HepG2 (cell line): ENCODE measurements around the gene AGER. TPM values are rescaled to one million over a fixed set of nuclear protein-coding genes. Genes with fewer than 3 reads are reported as not detected.

Experiments
- ARID5B ChIP-seq: IDR thresholded peaks from 2 replicates; pipeline ENCODE4 v1.4.0; 2020; ENCODE audit warnings: mild to moderate bottlenecking, missing genetic modification reagents
- ARNT ChIP-seq: fragments of 450-650 bp; IDR thresholded peaks from 2 replicates; pipeline ENCODE4 v1.6.1; 2017
- CBFB ChIP-seq: sonication (generic); formaldehyde crosslinking; IDR thresholded peaks from 2 replicates; pipeline ENCODE4 v1.4.0; 2020; ENCODE audit warnings: missing genetic modification reagents
- DR1 ChIP-seq: sonication (generic); formaldehyde crosslinking; IDR thresholded peaks from 2 replicates; pipeline ENCODE4 v1.8.0; 2021; ENCODE audit warnings: mild to moderate bottlenecking, missing genetic modification reagents, inconsistent platforms
- NFE2L2 ChIP-seq: fragments of 150-350 bp; IDR thresholded peaks from 2 replicates; pipeline ENCODE4 v1.6.1; 2014; ENCODE audit warnings: low read length
- NR2F2 ChIP-seq: IDR thresholded peaks from 2 replicates; pipeline ENCODE4 v1.6.1; 2012; ENCODE audit warnings: low read depth, inconsistent platforms, borderline replicate concordance
- ONECUT2 ChIP-seq: sonication (generic); formaldehyde crosslinking; IDR thresholded peaks from 2 replicates; pipeline ENCODE4 v1.4.0; 2020; ENCODE audit warnings: missing genetic modification reagents
- REL ChIP-seq: sonication (generic); formaldehyde crosslinking; conservative IDR thresholded peaks from 2 replicates; pipeline ENCODE4 v1.8.0; 2022; ENCODE audit warnings: mild to moderate bottlenecking, missing genetic modification reagents, moderate library complexity
- RXRB ChIP-seq: IDR thresholded peaks from 2 replicates; pipeline ENCODE4 v1.6.1; 2016; ENCODE audit warnings: borderline replicate concordance, missing genetic modification reagents, missing compliant biosample characterization
- TERF1 ChIP-seq: sonication (generic); formaldehyde crosslinking; IDR thresholded peaks from 2 replicates; pipeline ENCODE4 v1.8.0; 2022; ENCODE audit warnings: mild to moderate bottlenecking, missing genetic modification reagents, moderate library complexity
- ZBTB4 ChIP-seq: sonication (generic); formaldehyde crosslinking; IDR thresholded peaks from 2 replicates; pipeline ENCODE4 v1.4.0; 2020; ENCODE audit warnings: missing genetic modification reagents, mild to moderate bottlenecking, borderline replicate concordance
- ZBTB7B ChIP-seq: sonication (generic); formaldehyde crosslinking; IDR thresholded peaks from 2 replicates; pipeline ENCODE4 v1.4.0; 2020; ENCODE audit warnings: missing genetic modification reagents
- ZFP90 ChIP-seq: sonication (generic); formaldehyde crosslinking; IDR thresholded peaks from 2 replicates; pipeline ENCODE4 v1.8.0; 2022; ENCODE audit warnings: missing genetic modification reagents, mild to moderate bottlenecking, inconsistent platforms, borderline replicate concordance
- ZNF143 ChIP-seq: sonication (generic); formaldehyde crosslinking; IDR thresholded peaks from 2 replicates; pipeline ENCODE4 v1.4.0; 2020; ENCODE audit warnings: missing genetic modification reagents
- ZNF180 ChIP-seq: sonication (generic); formaldehyde crosslinking; IDR thresholded peaks from 2 replicates; pipeline ENCODE4 v1.4.0; 2020; ENCODE audit warnings: low read depth, missing genetic modification reagents, borderline replicate concordance
- ZNF205 ChIP-seq: IDR thresholded peaks from 2 replicates; pipeline ENCODE4 v1.6.1; 2018; ENCODE audit warnings: missing biosample characterization, missing genetic modification reagents
- ZNF512 ChIP-seq: sonication (generic); formaldehyde crosslinking; IDR thresholded peaks from 2 replicates; pipeline ENCODE4 v1.4.0; 2020; ENCODE audit warnings: mild to moderate bottlenecking, missing genetic modification reagents
- ZNF530 ChIP-seq: sonication (generic); formaldehyde crosslinking; IDR thresholded peaks from 2 replicates; pipeline ENCODE4 v1.5.0; 2020; ENCODE audit warnings: low read depth, mild to moderate bottlenecking, missing genetic modification reagents
- ZNF670 ChIP-seq: sonication (generic); formaldehyde crosslinking; IDR thresholded peaks from 2 replicates; pipeline ENCODE4 v1.8.0; 2022; ENCODE audit warnings: mild to moderate bottlenecking, missing genetic modification reagents, borderline replicate concordance
- polyA plus RNA-seq, 8 experiments: library from polyadenylated mRNA; depleted of rRNA in 3 of 8; stranded (reverse) in 7 of 8; unstranded in 1 of 8; fragments of >200 nt; fragmentation: Illumina TruSeq in 4 of 8; extraction: Trizol in 4 of 8; gene quantifications; 2 replicates each; pipeline versions ENCODE4 v1.2.1 to v1.2.3, GENCODE V29; 2011 to 2016; ENCODE audit warnings: low read depth in 4 of 8, missing spikeins in 1 of 8, mixed read lengths in 1 of 8; ENCODE audit not compliant: insufficient read depth in 1 of 8
- total RNA-seq, 5 experiments: library from RNA; depleted of rRNA; stranded (reverse); fragments of >200 nt; fragmentation: Illumina TruSeq; extraction: Trizol; gene quantifications; 2 replicates each; pipeline ENCODE4 v1.2.3, GENCODE V29; 2016; ENCODE audit warnings: low read depth in 1 of 5

The AGER gene
- total and polyA plus RNA-seq, 2 of the 13 experiments (the other 11 are each of a cell fraction or from before 2014, with no cell fraction given): 1.9 to 5.1 TPM

- TF ChIP-seq ZBTB4 (CRISPR knock-in tag) (no peak), DR1 (no peak; the same call in 1 of the 2 replicates), REL (CRISPR knock-in tag) (no peak), NR2F2 (no peak), ZNF530 (CRISPR knock-in tag) (no peak), ZNF512 (no peak), ZNF205 (CRISPR knock-in tag) (0 out of 2 replicates have a peak, but pooled peaks have one; percentile 17), ZBTB7B (CRISPR knock-in tag) (no peak), ZNF670 (CRISPR knock-in tag) (no peak), ONECUT2 (CRISPR knock-in tag) (no peak), ZNF180 (CRISPR knock-in tag) (no peak), ARNT (no peak), NFE2L2 (no peak), CBFB (CRISPR knock-in tag) (0 out of 2 replicates have a peak, but pooled peaks have one; percentile 19), ARID5B (CRISPR knock-in tag) (no peak), RXRB (CRISPR knock-in tag) (no peak; the same call in 1 of the 2 replicates), ZNF143 (CRISPR knock-in tag) (no peak), ZFP90 (no peak; the same call in 1 of the 2 replicates), TERF1 (CRISPR knock-in tag) (no peak)
Observed at GRCh38 chr6:32194825-32195651, 11.0 kb upstream of the AGER start (continued).
